DOHH2 (cell line): Measurements from ENCODE around the gene BICDL2.
A peak's percentile ranks its signal among the peaks of the same experiment; 100 is the strongest.

Experiments
- H3F3A ChIP-seq: fragments of 200-600 bp; sonication (generic), shearing (Covaris generic); 2 replicates; pipeline ENCODE4 v1.6.0; 2016; ENCODE audit warnings: antibody characterized with exemption, mild to moderate bottlenecking; ENCODE audit not compliant: control insufficient read depth, insufficient read depth
- H3K27ac ChIP-seq: fragments of 200-600 bp; sonication (generic); 2 replicates; pipeline ENCODE4 v1.5.1; 2014; ENCODE audit warnings: low read depth, mild to moderate bottlenecking, low read length, moderate library complexity
- H3K27me3 ChIP-seq: fragments of 200-600 bp; sonication (generic); 2 replicates; pipeline ENCODE4 v1.6.1; 2014; ENCODE audit warnings: mild to moderate bottlenecking, low read length, mixed read lengths; ENCODE audit not compliant: control insufficient read depth
- H3K36me3 ChIP-seq: fragments of 200-600 bp; sonication (generic); 2 replicates; pipeline ENCODE4 v1.6.1; 2014; ENCODE audit warnings: mild to moderate bottlenecking, low read length, moderate library complexity, mixed read lengths; ENCODE audit not compliant: control insufficient read depth
- H3K4me1 ChIP-seq: fragments of 200-600 bp; sonication (generic); 2 replicates; pipeline ENCODE4 v1.6.1; 2014; ENCODE audit warnings: mild to moderate bottlenecking, low read length, mixed read lengths; ENCODE audit not compliant: control insufficient read depth
- H3K4me2 ChIP-seq: fragments of 200-600 bp; sonication (generic); 2 replicates; pipeline ENCODE4 v1.6.0; 2014; ENCODE audit warnings: mild to moderate bottlenecking, low read length, moderate library complexity
- H3K4me3 ChIP-seq: fragments of 200-600 bp; sonication (generic); 2 replicates; pipeline ENCODE4 v1.5.1; 2014; ENCODE audit warnings: mild to moderate bottlenecking, low read length, mixed read lengths
- H3K79me2 ChIP-seq: fragments of 200-600 bp; sonication (generic); 2 replicates; pipeline ENCODE4 v1.6.1; 2014; ENCODE audit warnings: mild to moderate bottlenecking, low read length, mixed read lengths; ENCODE audit not compliant: control insufficient read depth
- H3K9me2 ChIP-seq: fragments of 200-600 bp; sonication (generic); replicated peaks from 2 replicates; pipeline ENCODE4 v1.6.1; 2014; ENCODE audit warnings: mild to moderate bottlenecking, low read length, mixed read lengths; ENCODE audit not compliant: control insufficient read depth
- H3K9me3 ChIP-seq: fragments of 200-600 bp; sonication (generic); 2 replicates; pipeline ENCODE4 v1.6.1; 2014; ENCODE audit warnings: antibody characterized with exemption, low read length, mixed read lengths; ENCODE audit not compliant: control insufficient read depth, insufficient read depth
- H4K20me1 ChIP-seq: fragments of 200-600 bp; sonication (generic); 2 replicates; pipeline ENCODE4 v1.6.0; 2014; ENCODE audit warnings: low read depth, mild to moderate bottlenecking, antibody characterized with exemption, low read length, moderate library complexity; ENCODE audit not compliant: control insufficient read depth, insufficient read depth
- CTCF ChIP-seq: fragments of 200-600 bp; sonication (generic); IDR thresholded peaks from one replicate; pipeline ENCODE4 v1.5.1; 2014; ENCODE audit warnings: antibody characterized with exemption, mild to moderate bottlenecking, low read depth, low read length; ENCODE audit not compliant: poor library complexity, severe bottlenecking
- EZH2phosphoT487 ChIP-seq: fragments of 200-600 bp; sonication (generic); IDR thresholded peaks from 2 replicates; pipeline ENCODE4 v1.6.1; 2017; ENCODE audit warnings: borderline replicate concordance, mild to moderate bottlenecking, antibody characterized with exemption, low read length, moderate library complexity, mixed read lengths

The BICDL2 gene

GRCh38 chr16:3008690-3009037 is 28.1 kb downstream of the BICDL2 start:
- H3K27me3 ChIP-seq, result peaks cover 48% of the 10 kb centered on the region
- no peaks in the 10 kb centered on the region for H3K9me2 ChIP-seq
- no peaks in the 10 kb centered on the region for H3K79me2 ChIP-seq
- H3K4me2 ChIP-seq, result no peak overlapping the region
- H3K36me3 ChIP-seq, result no peaks in the 10 kb centered on the region
- no peaks in the 10 kb centered on the region for H3K9me3 ChIP-seq
- no peak for TF ChIP-seq EZH2phosphoT487
- no peak for TF ChIP-seq CTCF
- no peak overlapping the region for H3K27ac ChIP-seq
- H4K20me1 ChIP-seq, result no peaks in the 10 kb centered on the region
- H3K4me1 ChIP-seq, result peaks cover 21% of the 10 kb centered on the region
- no peak overlapping the region for H3K4me3 ChIP-seq
- no peaks in the 10 kb centered on the region for H3F3A ChIP-seq

- Histone ChIP-seq H4K20me1 (no peaks in the 10 kb centered on the region), H3K9me3 (no peaks in the 10 kb centered on the region), H3K36me3 (no peaks in the 10 kb centered on the region), H3K27ac (no peak overlapping the region), H3K4me2 (peak overlapping the region; percentile 34), H3K27me3 (peaks cover 48% of the 10 kb centered on the region), H3K4me3 (no peak overlapping the region), H3K9me2 (no peaks in the 10 kb centered on the region), H3K79me2 (no peaks in the 10 kb centered on the region), H3K4me1 (peaks cover 21% of the 10 kb centered on the region), H3F3A (no peaks in the 10 kb centered on the region)
- no peak for TF ChIP-seq EZH2phosphoT487
- TF ChIP-seq CTCF, result no peak
These were observed 28.6 kb downstream of the BICDL2 start for GRCh38 chr16:3007957-3008689.

- Histone ChIP-seq H3K9me3 (no peaks in the 10 kb centered on the region), H3K9me2 (no peaks in the 10 kb centered on the region), H3F3A (no peaks in the 10 kb centered on the region), H3K36me3 (no peaks in the 10 kb centered on the region), H3K27me3 (peaks cover 48% of the 10 kb centered on the region), H3K4me2 (peak overlapping the region; percentile 34), H3K4me3 (no peak overlapping the region), H4K20me1 (no peaks in the 10 kb centered on the region), H3K27ac (no peak overlapping the region), H3K79me2 (no peaks in the 10 kb centered on the region), H3K4me1 (peaks cover 21% of the 10 kb centered on the region)
- TF ChIP-seq CTCF (no peak), EZH2phosphoT487 (no peak)
These were observed 29.4 kb downstream of the BICDL2 start for GRCh38 chr16:3007059-3007956.
